Activated CD8-positive, alpha-beta T cell treated with anti-CD3 and anti-CD28 coated beads for 36 hours (primary cell): Measurements from ENCODE around the gene SP9. TPM values are rescaled to one million over a fixed set of nuclear protein-coding genes. Genes with fewer than 3 reads are reported as not detected.
A peak's percentile ranks its signal among the peaks of the same experiment; 100 is the strongest.

Experiments
- ATAC-seq: fragments of 200-7000 bp; cut with Tn5 transposase; one replicate; pipeline ENCODE4 v1.10.0; 2021; ENCODE audit warnings: mild to moderate bottlenecking, moderate library complexity
- CTCF ChIA-PET: fragments of 350-600 bp; sonication (Branson Sonifier 250); formaldehyde crosslinking; loops from one replicate; lab custom pipeline; 2021; ENCODE audit warnings: antibody characterized with exemption; lab: Charles Lee
- POLR2A ChIA-PET: fragments of 350-600 bp; sonication (Branson Sonifier 250); formaldehyde crosslinking; loops from one replicate; lab custom pipeline; 2021; ENCODE audit warnings: antibody characterized with exemption; lab: Charles Lee
- DNase-seq: peaks from one replicate; pipeline ENCODE4 v3.0.0-alpha.2; 2020
- H3K27ac Mint-ChIP-seq: one replicate; pipeline ENCODE4 v1.8.0; 2021; ENCODE audit warnings: mild to moderate bottlenecking, mixed read lengths
- H3K27me3 Mint-ChIP-seq: one replicate; pipeline ENCODE4 v1.8.0; 2021; ENCODE audit warnings: mixed read lengths
- H3K36me3 Mint-ChIP-seq: one replicate; pipeline ENCODE4 v1.8.0; 2021; ENCODE audit warnings: low read depth, mixed read lengths
- H3K4me1 Mint-ChIP-seq: one replicate; pipeline ENCODE4 v1.8.0; 2021; ENCODE audit warnings: low read depth, mixed read lengths
- H3K4me3 Mint-ChIP-seq: one replicate; pipeline ENCODE4 v1.8.0; 2021; ENCODE audit warnings: mild to moderate bottlenecking, moderate library complexity, mixed read lengths
- H3K9me3 Mint-ChIP-seq: one replicate; pipeline ENCODE4 v1.8.0; 2021; ENCODE audit warnings: mixed read lengths
- CTCF ChIP-seq: fragments of 200-600 bp; IDR thresholded peaks from one replicate; pipeline ENCODE4 v1.8.0; 2022; ENCODE audit warnings: antibody characterized with exemption, mild to moderate bottlenecking
- intact Hi-C: fragments of 100-400 bp; cut with micrococcal nuclease; formaldehyde crosslinking; loops from one replicate; pipeline ENCODE4 v1.10.0; 2022
- total RNA-seq, 2 experiments: library from RNA; stranded (reverse); gene quantifications; one replicate each; pipeline ENCODE4 v1.2.3, GENCODE V29; 2021

Gene SP9
- total RNA-seq, 2 experiments from 2014 or later, result not detected

- Mint-ChIP-seq H3K4me3 (peak overlapping the region; percentile 51), H3K4me1 (peaks cover 35% of the 10 kb centered on the region), H3K36me3 (no peaks in the 10 kb centered on the region), H3K9me3 (no peaks in the 10 kb centered on the region), H3K27me3 (peaks cover 64% of the 10 kb centered on the region), H3K27ac (no peak overlapping the region)
- CTCF ChIA-PET, result interaction anchor here (1.1 to 1.7 kb wide), 4 partner anchors 11 to 197 kb away, joined by 3 to 10 read pairs (median 4); no protein-coding TSS in a partner anchor
- DNase-seq (peak; percentile 38), ATAC-seq (peak; percentile 6)
- intact Hi-C loops, result no loop called here
- no peak for TF ChIP-seq CTCF
- POLR2A ChIA-PET, result interaction anchor here (1.2 to 1.7 kb wide), 2 partner anchors 8 to 10 kb away, joined by 4 to 9 read pairs; no protein-coding TSS in a partner anchor
Measured at GRCh38 chr2:174335988-174336500, 1.3 kb downstream of the SP9 start.

GRCh38 chr2:174336501-174337336 lies 2.0 kb downstream of the SP9 start:
- TF ChIP-seq CTCF, result no peak
- ChIA-PET CTCF (interaction anchor here (1.1 to 1.7 kb wide), 4 partner anchors 11 to 198 kb away, joined by 3 to 10 read pairs (median 4); no protein-coding TSS in a partner anchor), POLR2A (interaction anchor here (1.2 to 1.7 kb wide), 2 partner anchors 8 to 11 kb away, joined by 4 to 9 read pairs; no protein-coding TSS in a partner anchor)
- no peaks in the 10 kb centered on the region for H3K9me3 Mint-ChIP-seq
- no peak overlapping the region for H3K27ac Mint-ChIP-seq
- DNase-seq (peak; percentile 38), ATAC-seq (peak; percentile 34)
- H3K4me1 Mint-ChIP-seq, result peaks cover 41% of the 10 kb centered on the region
- intact Hi-C loops, result no loop called here
- peaks cover 64% of the 10 kb centered on the region for H3K27me3 Mint-ChIP-seq
- H3K36me3 Mint-ChIP-seq, result no peaks in the 10 kb centered on the region
- H3K4me3 Mint-ChIP-seq, result peak overlapping the region; percentile 51

DNA sequence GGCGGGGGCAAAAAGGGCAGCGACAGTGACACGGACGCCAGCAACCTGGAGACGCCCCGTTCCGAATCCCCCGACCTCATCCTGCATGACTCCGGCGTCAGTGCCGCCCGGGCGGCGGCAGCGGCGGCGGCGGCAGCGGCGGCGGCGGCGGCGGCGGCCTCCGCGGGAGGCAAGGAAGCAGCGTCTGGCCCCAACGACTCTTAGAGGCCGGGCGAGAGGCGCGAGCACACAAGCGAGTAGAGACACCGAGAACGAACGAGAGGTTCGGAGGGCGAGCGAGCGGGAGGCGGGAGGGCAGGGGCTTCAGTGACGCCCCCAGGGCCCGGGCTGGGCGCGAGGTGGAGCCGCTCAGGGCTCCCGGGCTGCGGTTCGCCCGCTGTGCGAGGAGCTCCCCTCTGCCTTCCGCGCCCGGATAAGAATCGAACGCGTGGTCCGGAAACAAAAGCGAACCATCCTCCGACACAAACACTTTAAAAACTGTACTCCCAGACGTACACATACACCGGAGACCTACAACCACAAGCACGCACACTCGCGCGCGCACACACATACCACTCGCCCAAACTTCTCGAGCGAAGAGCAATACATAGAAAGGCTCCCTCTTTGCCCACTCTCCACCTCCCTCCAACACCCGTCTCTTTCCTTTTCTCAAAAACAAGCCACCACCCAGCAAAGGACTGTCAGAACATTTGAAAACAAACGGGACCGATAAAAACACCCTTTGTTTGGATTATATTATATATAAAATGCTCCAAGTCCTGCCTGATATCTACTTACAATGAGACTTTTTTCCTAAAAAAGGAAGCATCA lies 2.8 kb downstream of the SP9 start:
- POLR2A ChIA-PET, result interaction anchor here (0.6 to 1.7 kb wide), 2 partner anchors 12 to 140 kb away, joined by 3 to 9 read pairs; no protein-coding TSS in a partner anchor
- no peak overlapping the region for H3K27ac Mint-ChIP-seq

DNA sequence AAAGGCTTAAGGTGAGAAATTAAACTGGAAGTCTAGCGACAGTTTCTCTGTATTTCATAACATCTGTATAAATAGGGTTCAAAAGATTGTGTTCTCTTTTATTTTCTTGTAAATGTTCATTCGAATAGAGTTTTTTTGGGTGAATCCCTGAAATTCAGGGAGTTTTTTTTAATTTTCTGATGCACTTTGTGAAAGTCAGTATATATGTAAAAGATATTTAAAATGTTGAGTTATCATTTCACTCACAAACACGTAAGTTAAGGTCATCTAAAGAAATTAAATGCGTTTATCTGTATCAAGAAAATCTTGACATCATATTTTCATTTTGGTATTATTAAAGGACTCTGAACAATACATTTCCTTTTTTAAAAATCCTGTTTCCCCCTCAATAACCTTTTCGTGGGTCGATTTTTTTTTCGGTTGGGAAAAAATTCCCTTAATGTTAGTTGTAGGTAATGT lies 3.4 kb downstream of the SP9 start:
- TF ChIP-seq CTCF, result no peak
- CTCF ChIA-PET, result interaction anchor here (1.1 kb wide), 1 partner anchor 9 kb away, joined by 4 read pairs; no protein-coding TSS in a partner anchor
- peak overlapping the region; percentile 64 for H3K4me3 Mint-ChIP-seq
- intact Hi-C loops, result no loop called here
- H3K27me3 Mint-ChIP-seq, result peaks cover 60% of the 10 kb centered on the region
- H3K9me3 Mint-ChIP-seq, result no peaks in the 10 kb centered on the region
- POLR2A ChIA-PET, result interaction anchor here (0.6 kb wide), 1 partner anchor 141 kb away, joined by 3 read pairs; no protein-coding TSS in a partner anchor
- no peaks in the 10 kb centered on the region for H3K36me3 Mint-ChIP-seq
- ATAC-seq, result no peak
- peaks cover 34% of the 10 kb centered on the region for H3K4me1 Mint-ChIP-seq
- no peak overlapping the region for H3K27ac Mint-ChIP-seq
- no peak for DNase-seq

More for the DNA sequence above, 2.8 kb downstream of the SP9 start:
- H3K27me3 Mint-ChIP-seq, result peaks cover 60% of the 10 kb centered on the region
- intact Hi-C loops, result no loop called here
- H3K9me3 Mint-ChIP-seq, result no peaks in the 10 kb centered on the region
- ATAC-seq (peak; percentile 26), DNase-seq (peak; percentile 53)
- H3K4me1 Mint-ChIP-seq, result peaks cover 38% of the 10 kb centered on the region
- H3K36me3 Mint-ChIP-seq, result no peaks in the 10 kb centered on the region
- TF ChIP-seq CTCF, result no peak
- CTCF ChIA-PET, result interaction anchor here (1.6 to 1.7 kb wide), 2 partner anchors 11 to 12 kb away, joined by 3 to 10 read pairs; no protein-coding TSS in a partner anchor
- peak overlapping the region; percentile 64 for H3K4me3 Mint-ChIP-seq
